ENCODE data around the gene AFDN. TPM values are rescaled to one million over a fixed set of nuclear protein-coding genes. Genes with fewer than 3 reads are reported as not detected.

The AFDN gene
- total RNA-seq, 1 experiment from 2014 or later = 182 TPM

DNA sequence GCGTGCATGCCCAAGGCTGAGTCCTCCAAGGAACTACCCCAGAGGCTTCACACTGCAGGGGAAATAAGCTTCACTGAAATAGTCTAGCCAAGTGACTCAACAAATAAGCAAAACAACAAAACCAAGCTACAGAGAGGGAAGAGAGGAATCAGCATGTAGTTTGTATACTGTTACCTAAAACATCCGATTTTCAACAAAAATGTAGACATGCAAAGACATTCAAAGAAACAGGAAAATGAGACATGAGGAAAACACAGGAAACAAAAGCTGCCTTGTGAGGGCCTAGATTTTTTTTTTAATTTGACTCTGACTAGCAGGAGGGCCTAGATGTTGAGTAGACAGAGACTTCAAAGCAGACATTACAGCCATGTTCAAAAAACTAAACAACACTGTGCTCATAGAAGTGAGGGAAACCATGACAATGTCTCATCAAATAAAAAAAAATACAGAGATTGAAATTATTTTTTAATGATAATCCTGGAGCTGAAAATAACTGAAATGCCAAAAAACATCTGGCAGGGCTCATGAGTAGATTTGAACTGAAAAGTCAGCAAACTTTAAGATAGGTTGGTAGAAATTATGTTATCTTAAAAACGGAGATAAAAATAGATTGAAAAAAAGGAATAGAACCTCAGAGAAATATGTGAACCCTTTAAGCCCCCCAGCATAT lies 154.3 kb downstream of the AFDN start:
- ChIA-PET POLR2A (interaction anchor here (1.1 kb wide), 1 partner anchor 152 kb away, joined by 3 read pairs; no protein-coding TSS in a partner anchor), CTCF (interaction anchor here (1.3 to 1.8 kb wide), 2 partner anchors 13 to 152 kb away, joined by 3 to 4 read pairs; no protein-coding TSS in a partner anchor)
- DNase-seq (ENCODE audit: low spot score) (no peak), ATAC-seq (no peak)
- TF ChIP-seq JAZF1 (CRISPR knock-in tag; IDR thresholded peaks at IDR 0.05) (no peak), NFE2L1 (CRISPR knock-in tag; IDR thresholded peaks at IDR 0.05) (no peak), ZNF671 (CRISPR knock-in tag; IDR thresholded peaks at IDR 0.05) (no peak), ZNF317 (CRISPR knock-in tag; IDR thresholded peaks at IDR 0.05; ENCODE audit: borderline replicate concordance, low read depth) (no peak), ATF6 (CRISPR knock-in tag; IDR thresholded peaks at IDR 0.05) (no peak), GRHL2 (CRISPR knock-in tag; IDR thresholded peaks at IDR 0.05; ENCODE audit: insufficient replicate concordance, severe bottlenecking) (no peak), FOXP1 (CRISPR knock-in tag; IDR thresholded peaks at IDR 0.05; ENCODE audit: borderline replicate concordance) (no peak), SMAD4 (CRISPR knock-in tag; IDR thresholded peaks at IDR 0.05) (no peak), ELF4 (CRISPR knock-in tag; IDR thresholded peaks at IDR 0.05; ENCODE audit: low read depth) (no peak), JUN (CRISPR knock-in tag; IDR thresholded peaks at IDR 0.05) (no peak)
- TF ChIP-seq, protein P1, sequence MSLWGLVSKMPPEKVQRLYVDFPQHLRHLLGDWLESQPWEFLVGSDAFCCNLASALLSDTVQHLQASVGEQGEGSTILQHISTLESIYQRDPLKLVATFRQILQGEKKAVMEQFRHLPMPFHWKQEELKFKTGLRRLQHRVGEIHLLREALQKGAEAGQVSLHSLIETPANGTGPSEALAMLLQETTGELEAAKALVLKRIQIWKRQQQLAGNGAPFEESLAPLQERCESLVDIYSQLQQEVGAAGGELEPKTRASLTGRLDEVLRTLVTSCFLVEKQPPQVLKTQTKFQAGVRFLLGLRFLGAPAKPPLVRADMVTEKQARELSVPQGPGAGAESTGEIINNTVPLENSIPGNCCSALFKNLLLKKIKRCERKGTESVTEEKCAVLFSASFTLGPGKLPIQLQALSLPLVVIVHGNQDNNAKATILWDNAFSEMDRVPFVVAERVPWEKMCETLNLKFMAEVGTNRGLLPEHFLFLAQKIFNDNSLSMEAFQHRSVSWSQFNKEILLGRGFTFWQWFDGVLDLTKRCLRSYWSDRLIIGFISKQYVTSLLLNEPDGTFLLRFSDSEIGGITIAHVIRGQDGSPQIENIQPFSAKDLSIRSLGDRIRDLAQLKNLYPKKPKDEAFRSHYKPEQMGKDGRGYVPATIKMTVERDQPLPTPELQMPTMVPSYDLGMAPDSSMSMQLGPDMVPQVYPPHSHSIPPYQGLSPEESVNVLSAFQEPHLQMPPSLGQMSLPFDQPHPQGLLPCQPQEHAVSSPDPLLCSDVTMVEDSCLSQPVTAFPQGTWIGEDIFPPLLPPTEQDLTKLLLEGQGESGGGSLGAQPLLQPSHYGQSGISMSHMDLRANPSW (CRISPR knock-in tag; conservative IDR thresholded peaks at IDR 0.05; ENCODE audit: low read depth) = no peak
- TF ChIP-seq, protein P2, sequence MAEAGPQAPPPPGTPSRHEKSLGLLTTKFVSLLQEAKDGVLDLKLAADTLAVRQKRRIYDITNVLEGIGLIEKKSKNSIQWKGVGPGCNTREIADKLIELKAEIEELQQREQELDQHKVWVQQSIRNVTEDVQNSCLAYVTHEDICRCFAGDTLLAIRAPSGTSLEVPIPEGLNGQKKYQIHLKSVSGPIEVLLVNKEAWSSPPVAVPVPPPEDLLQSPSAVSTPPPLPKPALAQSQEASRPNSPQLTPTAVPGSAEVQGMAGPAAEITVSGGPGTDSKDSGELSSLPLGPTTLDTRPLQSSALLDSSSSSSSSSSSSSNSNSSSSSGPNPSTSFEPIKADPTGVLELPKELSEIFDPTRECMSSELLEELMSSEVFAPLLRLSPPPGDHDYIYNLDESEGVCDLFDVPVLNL (CRISPR knock-in tag; IDR thresholded peaks at IDR 0.05; ENCODE audit: borderline replicate concordance, low read depth) = no peak
- Mint-ChIP-seq H3K36me3 (peaks cover 3% of the 10 kb centered on the region), H3K4me3 (no peak overlapping the region), H3K27ac (no peak overlapping the region), H3K9me3 (peaks cover 14% of the 10 kb centered on the region), H3K4me1 (peaks cover 7% of the 10 kb centered on the region; the same call in 1 of the 2 replicates), H3K27me3 (ENCODE audit: low read depth) (no peaks in the 10 kb centered on the region)

DNA sequence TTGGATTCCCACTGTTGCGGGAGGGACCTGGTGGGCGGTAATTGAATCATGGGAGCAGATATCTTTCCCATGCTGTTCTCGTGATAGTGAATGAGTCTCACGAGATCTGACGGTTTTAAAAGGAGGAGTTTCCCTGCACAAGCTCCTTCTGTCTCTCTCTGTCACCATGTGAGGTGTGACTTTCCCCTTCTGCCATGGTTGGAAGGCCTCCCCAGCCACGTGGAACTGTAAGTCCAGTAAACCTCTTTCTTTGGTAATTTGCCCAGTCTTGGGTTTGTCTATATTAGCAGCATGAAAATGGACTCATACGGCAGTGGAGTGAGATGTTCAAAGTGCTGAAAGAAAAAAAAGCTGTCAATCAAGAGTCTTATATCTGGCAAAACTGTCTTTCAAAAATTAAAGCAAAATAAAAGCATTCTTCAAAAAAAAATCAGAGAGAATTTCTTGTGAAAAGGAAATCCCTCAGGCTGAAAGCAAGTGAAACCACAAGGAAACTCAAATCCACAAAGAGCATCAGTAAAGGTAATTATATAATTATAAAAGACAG lies 155.3 kb downstream of the AFDN start:
- Mint-ChIP-seq H3K27me3 (ENCODE audit: low read depth) (no peaks in the 10 kb centered on the region), H3K9me3 (peaks cover 14% of the 10 kb centered on the region), H3K4me3 (no peak overlapping the region), H3K4me1 (peaks cover 7% of the 10 kb centered on the region; the same call in 1 of the 2 replicates), H3K36me3 (peaks cover 3% of the 10 kb centered on the region), H3K27ac (no peak overlapping the region)
- TF ChIP-seq ZNF263 (CRISPR knock-in tag; IDR thresholded peaks at IDR 0.05; ENCODE audit: low read depth) (no peak), ZNF121 (CRISPR knock-in tag; IDR thresholded peaks at IDR 0.05) (no peak), FOXJ3 (CRISPR knock-in tag; IDR thresholded peaks at IDR 0.05; ENCODE audit: borderline replicate concordance) (no peak), RORB (CRISPR knock-in tag; IDR thresholded peaks at IDR 0.05) (no peak), GABPB1 (CRISPR knock-in tag; IDR thresholded peaks at IDR 0.05) (no peak), ESRRA (CRISPR knock-in tag; IDR thresholded peaks at IDR 0.05; ENCODE audit: borderline replicate concordance) (no peak), ZNF416 (CRISPR knock-in tag; IDR thresholded peaks at IDR 0.05) (no peak), JUN (CRISPR knock-in tag; IDR thresholded peaks at IDR 0.05) (no peak)
- TF ChIP-seq, protein P3, sequence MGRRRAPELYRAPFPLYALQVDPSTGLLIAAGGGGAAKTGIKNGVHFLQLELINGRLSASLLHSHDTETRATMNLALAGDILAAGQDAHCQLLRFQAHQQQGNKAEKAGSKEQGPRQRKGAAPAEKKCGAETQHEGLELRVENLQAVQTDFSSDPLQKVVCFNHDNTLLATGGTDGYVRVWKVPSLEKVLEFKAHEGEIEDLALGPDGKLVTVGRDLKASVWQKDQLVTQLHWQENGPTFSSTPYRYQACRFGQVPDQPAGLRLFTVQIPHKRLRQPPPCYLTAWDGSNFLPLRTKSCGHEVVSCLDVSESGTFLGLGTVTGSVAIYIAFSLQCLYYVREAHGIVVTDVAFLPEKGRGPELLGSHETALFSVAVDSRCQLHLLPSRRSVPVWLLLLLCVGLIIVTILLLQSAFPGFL (CRISPR knock-in tag; IDR thresholded peaks at IDR 0.05; ENCODE audit: borderline replicate concordance) = no peak
- no peak for ATAC-seq
- no peak for DNase-seq (ENCODE audit: low spot score)
- POLR2A ChIA-PET = interaction anchor here (1.1 kb wide), 1 partner anchor 151 kb away, joined by 3 read pairs; no protein-coding TSS in a partner anchor
- CTCF ChIA-PET = no interaction called here
